Activated T-cell treated with anti-CD3 and anti-CD28 coated beads for 48 hours (primary cell): ENCODE data around the gene GPR35.

Experiments used
- DNase-seq: peaks from one replicate; pipeline ENCODE4 v3.0.0-alpha.2; 2020; ENCODE audit warnings: low read depth

GPR35 gene

GRCh38 chr2:240589375-240589774 is 35.9 kb upstream of the GPR35 start:
- no peak for DNase-seq

GRCh38 chr2:240589850-240590525 is 35.3 kb upstream of the GPR35 start:
- no peak for DNase-seq

DNA sequence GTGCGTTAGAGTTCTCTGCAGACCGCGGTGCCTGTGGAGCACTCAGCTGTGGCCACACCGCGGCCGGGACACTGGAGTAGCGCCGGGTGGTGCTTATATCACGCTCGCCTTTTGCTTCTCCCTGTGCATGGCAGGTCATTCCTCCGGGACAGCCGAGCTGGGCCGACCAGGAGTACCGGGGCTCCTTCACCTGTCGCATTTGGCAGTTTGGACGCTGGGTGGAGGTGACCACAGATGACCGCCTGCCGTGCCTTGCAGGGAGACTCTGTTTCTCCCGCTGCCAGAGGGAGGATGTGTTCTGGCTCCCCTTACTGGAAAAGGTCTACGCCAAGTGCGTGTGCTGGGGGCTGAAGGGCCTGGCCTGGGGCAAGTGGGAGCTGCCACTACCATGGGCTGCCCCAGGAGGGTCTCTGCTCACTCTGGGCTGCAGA is 34.6 kb upstream of the GPR35 start:
- DNase-seq: no peak

GRCh38 chr2:240591226-240591625 is 34.1 kb upstream of the GPR35 start:
- no peak for DNase-seq

DNA sequence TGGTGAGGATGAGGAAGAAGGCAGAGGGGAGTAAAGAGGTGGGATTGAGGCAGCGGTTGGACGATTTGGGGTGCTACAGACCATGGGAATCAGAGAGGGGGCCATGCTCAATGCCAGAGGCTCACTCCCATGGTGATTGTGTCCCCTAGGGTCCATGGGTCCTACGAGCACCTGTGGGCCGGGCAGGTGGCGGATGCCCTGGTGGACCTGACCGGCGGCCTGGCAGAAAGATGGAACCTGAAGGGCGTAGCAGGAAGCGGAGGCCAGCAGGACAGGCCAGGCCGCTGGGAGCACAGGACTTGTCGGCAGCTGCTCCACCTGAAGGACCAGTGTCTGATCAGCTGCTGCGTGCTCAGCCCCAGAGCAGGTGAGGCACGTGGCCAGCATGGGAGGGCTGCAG is 33.5 kb upstream of the GPR35 start:
- no peak for DNase-seq

GRCh38 chr2:240593026-240593702 is 32.1 kb upstream of the GPR35 start:
- DNase-seq: no peak

DNA sequence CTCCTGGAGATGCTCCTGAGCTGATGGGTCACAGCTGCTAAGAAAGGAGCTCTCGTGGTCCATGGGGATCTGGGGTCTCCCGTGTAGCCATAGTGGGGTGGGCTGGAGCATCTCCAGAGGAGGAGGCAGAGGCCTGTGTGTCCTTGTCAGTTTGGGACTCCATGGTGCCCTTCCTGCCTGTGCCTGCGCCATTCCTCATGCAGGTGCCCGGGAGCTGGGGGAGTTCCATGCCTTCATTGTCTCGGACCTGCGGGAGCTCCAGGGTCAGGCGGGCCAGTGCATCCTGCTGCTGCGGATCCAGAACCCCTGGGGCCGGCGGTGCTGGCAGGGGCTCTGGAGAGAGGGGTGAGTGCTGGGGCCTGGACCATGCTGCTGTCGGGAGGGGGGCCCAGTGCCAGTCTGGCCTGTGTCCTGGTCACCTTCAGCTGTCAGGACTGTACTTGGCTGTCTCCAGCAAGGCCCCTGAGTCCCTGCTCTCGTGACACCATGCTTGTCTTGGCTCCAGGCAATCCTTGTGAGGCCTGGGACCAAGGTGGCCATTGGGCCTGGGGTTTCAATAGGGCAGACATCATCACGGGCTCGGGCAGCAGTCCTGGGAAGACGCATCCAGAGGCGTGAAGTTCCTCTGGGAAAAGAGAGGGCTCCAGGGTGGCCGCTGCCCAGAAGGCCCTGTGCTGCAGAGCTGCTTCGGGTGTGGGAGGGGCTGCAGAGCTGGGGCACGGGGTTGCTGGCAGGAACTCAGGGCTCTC is 31.4 kb upstream of the GPR35 start:
- no peak for DNase-seq

GRCh38 chr2:240594511-240595380 is 30.5 kb upstream of the GPR35 start:
- DNase-seq: no peak

DNA sequence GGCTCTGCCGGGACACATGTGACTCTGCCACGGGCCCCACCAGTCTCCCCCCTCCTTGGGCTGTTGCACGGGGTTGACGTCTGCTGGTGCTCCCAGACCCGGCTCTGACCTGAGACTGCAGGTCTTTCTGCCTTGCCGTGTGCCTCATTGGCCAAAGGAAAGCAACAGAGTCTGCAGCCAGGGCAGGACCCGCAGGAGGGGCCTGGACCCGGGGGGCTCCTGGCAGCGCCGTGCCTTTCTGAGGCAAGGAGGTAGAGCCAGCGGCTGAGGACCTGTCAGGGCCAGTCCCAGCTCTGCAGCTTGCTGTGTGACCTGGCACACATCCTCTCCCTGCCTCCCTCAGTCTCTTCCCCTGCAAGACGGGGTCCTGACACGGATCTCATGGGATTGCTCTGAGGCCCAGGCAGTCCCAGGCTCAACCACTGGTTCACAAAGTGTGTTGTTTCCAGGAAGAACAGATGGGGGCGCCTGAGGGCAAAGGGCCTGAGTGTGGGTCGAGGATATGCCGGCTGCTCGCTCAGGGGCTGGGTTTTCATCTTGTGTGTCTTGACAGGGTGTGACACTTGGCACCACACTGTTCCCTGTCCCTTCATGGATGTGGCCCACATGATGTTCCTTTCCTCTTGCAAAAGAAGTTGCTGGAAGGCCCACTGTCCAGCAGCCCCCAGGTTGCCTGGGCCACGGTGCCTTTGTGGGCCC is 29.8 kb upstream of the GPR35 start:
- DNase-seq: peak; percentile 26

- no peak for DNase-seq
These were observed 29.2 kb upstream of the GPR35 start for GRCh38 chr2:240596080-240596460.

DNA sequence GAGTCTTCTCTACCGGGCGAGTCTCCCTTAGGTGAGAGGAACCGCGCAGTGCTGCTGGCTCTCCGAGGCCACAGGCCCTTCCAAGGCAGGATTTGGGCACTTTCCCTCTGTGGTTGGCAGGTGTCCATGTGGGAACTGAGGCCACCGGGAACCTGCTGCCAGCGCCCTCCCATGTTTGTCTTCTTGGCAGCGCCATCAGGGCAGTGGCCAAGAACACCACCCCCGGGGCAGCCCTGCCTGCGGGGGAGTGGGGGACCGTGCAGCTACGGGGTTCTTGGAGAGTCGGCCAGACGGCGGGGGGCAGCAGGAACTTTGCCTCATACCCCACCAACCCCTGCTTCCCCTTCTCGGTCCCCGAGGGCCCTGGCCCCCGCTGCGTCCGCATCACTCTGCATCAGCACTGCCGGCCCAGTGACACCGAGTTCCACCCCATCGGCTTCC is 28.8 kb upstream of the GPR35 start:
- DNase-seq: no peak

DNA sequence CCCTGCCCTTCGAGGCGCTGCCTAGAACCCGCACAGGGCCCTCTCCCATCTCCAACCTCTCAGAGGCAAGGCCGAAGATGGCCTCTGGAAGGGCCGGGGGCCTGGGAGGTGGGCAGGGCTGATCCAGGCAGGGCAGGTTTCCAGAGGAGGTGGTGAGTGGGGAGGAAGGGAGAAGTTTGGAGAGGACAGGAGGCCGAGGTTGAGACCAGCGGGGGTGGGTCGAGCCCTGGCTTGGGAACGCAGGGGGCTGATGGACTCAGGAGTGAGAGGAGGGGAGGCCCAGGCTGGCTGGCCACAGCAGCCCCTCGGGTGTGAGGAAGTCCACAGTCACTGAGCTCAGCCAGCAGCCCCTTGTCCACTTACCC is 28.2 kb upstream of the GPR35 start:
- DNase-seq: no peak

GRCh38 chr2:240597419-240598181 is 27.7 kb upstream of the GPR35 start:
- no peak for DNase-seq

DNA sequence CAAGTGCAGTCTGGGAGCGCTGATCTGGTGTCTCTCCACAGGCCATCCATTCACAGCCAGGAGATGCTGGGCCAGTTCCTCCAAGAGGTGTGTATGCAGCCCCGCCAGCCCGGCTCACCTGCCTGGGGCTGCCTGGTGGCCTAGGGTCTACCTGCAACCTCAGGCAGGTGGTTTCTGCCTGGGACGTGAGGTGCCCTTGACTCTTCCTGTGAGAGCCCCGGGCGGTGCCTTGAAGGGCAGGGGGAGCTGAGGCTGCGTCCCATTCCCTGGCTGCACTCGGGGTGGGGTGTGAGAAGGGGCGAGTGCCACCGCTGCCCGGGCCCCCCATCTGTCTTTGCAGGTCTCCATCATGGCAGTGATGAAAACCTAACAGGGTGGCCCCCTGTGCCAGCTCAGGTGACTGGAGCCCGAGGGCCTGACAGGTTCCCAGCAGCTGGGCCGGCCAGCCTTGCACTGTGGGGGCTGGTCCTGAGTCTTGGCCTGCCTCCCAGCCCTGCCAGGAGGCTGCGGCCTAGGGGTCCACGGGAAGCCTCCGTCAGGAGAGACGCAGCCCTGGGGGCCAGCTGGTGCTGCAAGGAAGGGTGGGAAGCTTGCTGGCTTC is 26.9 kb upstream of the GPR35 start:
- no peak for DNase-seq

GRCh38 chr2:240599141-240599583 is 26.1 kb upstream of the GPR35 start:
- no peak for DNase-seq

GRCh38 chr2:240600451-240600961 is 24.8 kb upstream of the GPR35 start:
- DNase-seq: no peak

DNA sequence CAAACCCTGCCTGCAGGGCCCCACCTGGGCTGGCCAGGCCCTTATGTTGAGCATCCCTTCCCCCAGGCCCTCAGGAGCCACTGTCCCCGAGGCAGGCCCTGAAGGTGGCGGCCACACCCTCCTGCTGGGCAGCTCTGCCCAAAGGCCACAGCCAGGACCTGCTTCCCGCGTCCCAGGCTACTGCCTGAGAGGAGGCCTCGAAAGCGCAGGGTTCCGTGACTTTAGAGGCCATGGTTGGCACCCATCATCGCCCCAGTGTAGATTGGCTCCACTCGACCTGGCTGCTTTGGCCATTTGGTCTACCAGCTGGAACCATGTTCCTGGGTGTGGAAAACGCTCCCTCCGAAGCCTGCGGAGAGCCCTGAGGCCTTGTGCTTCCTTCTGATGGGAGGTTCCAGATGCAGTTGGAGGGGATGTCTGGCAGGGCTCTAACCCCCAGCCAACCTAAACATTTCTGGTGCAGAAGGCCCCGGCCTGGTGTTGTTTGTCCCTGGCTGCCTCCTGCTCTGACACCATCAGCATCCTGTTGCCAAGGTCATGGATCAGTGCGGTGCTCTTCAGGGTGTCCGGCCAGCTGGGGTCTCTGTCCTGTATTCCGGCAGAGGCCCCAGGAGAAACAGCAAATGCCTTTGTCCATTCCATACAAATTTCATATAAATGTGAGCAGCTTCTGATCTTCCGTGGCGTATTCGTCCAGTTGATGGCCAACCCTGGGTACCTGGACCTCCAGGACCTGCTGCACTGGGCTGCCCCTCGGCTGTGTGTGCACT is 24.0 kb upstream of the GPR35 start:
- no peak for DNase-seq

DNA sequence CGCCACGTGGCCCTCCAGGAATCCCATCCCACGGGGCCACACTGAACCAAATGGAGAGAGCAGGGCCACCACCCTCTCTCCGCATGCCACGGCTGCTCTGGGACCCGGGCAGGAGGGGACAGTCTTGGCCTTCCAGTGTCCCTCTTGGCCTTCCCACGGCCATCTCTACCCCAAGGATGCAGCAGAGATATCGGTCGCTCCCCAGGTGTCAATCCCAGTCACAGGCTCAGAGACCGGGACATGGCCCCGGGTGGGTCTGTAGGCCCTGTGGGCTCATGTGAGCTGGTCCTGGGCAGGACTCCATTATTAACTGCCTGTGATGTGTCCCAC is 23.5 kb upstream of the GPR35 start:
- no peak for DNase-seq

GRCh38 chr2:240602266-240603050 is 22.8 kb upstream of the GPR35 start:
- DNase-seq: no peak
